ENCODE data around the gene HECTD4. TPM values are rescaled to one million over a fixed set of nuclear protein-coding genes. Genes with fewer than 3 reads are reported as not detected.

Gene HECTD4
- total and polyA plus RNA-seq, 9 of the 15 experiments (the other 6 are each of a cell fraction or from before 2014, with no cell fraction given): 3.5 to 33.3 (median 13.5) TPM

DNA sequence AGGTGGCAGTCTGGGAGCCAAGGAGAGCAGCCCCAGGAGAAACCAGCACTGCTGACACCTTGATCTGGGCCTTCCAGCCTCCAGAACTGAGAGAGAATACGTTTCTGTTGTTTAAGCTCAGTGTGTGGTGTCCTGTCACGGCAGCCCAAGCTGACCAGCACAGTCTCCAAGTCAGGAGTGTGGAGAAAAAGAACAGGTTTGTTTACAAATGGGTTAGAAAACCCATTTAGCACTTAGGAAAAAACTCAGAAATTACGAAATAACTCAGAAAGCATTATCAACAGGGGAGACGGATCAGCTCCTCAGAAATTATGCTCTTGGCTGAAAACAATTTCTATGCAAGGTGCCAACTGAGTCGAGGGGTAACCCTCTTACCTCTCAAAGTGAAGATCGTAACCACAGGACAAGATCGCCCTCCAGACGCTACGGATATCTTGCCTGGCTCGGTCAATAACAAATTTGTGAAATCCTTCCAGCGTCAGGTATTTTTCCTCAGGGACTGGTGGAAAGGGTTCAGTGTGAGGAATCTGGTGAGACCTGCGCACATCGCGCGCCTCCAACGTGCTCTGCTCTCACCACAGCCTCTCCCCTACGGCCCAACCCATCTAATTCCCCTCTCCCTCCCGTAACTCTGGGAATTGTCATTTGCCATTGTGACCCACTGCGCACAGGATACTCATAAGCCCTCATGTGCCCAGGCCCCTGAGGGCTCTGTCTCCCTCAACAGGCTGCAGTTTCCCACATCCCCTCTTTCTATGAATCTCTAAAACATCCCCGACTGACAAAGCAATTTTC lies 206.7 kb downstream of the HECTD4 start (continued):
- TF ChIP-seq, protein P1, sequence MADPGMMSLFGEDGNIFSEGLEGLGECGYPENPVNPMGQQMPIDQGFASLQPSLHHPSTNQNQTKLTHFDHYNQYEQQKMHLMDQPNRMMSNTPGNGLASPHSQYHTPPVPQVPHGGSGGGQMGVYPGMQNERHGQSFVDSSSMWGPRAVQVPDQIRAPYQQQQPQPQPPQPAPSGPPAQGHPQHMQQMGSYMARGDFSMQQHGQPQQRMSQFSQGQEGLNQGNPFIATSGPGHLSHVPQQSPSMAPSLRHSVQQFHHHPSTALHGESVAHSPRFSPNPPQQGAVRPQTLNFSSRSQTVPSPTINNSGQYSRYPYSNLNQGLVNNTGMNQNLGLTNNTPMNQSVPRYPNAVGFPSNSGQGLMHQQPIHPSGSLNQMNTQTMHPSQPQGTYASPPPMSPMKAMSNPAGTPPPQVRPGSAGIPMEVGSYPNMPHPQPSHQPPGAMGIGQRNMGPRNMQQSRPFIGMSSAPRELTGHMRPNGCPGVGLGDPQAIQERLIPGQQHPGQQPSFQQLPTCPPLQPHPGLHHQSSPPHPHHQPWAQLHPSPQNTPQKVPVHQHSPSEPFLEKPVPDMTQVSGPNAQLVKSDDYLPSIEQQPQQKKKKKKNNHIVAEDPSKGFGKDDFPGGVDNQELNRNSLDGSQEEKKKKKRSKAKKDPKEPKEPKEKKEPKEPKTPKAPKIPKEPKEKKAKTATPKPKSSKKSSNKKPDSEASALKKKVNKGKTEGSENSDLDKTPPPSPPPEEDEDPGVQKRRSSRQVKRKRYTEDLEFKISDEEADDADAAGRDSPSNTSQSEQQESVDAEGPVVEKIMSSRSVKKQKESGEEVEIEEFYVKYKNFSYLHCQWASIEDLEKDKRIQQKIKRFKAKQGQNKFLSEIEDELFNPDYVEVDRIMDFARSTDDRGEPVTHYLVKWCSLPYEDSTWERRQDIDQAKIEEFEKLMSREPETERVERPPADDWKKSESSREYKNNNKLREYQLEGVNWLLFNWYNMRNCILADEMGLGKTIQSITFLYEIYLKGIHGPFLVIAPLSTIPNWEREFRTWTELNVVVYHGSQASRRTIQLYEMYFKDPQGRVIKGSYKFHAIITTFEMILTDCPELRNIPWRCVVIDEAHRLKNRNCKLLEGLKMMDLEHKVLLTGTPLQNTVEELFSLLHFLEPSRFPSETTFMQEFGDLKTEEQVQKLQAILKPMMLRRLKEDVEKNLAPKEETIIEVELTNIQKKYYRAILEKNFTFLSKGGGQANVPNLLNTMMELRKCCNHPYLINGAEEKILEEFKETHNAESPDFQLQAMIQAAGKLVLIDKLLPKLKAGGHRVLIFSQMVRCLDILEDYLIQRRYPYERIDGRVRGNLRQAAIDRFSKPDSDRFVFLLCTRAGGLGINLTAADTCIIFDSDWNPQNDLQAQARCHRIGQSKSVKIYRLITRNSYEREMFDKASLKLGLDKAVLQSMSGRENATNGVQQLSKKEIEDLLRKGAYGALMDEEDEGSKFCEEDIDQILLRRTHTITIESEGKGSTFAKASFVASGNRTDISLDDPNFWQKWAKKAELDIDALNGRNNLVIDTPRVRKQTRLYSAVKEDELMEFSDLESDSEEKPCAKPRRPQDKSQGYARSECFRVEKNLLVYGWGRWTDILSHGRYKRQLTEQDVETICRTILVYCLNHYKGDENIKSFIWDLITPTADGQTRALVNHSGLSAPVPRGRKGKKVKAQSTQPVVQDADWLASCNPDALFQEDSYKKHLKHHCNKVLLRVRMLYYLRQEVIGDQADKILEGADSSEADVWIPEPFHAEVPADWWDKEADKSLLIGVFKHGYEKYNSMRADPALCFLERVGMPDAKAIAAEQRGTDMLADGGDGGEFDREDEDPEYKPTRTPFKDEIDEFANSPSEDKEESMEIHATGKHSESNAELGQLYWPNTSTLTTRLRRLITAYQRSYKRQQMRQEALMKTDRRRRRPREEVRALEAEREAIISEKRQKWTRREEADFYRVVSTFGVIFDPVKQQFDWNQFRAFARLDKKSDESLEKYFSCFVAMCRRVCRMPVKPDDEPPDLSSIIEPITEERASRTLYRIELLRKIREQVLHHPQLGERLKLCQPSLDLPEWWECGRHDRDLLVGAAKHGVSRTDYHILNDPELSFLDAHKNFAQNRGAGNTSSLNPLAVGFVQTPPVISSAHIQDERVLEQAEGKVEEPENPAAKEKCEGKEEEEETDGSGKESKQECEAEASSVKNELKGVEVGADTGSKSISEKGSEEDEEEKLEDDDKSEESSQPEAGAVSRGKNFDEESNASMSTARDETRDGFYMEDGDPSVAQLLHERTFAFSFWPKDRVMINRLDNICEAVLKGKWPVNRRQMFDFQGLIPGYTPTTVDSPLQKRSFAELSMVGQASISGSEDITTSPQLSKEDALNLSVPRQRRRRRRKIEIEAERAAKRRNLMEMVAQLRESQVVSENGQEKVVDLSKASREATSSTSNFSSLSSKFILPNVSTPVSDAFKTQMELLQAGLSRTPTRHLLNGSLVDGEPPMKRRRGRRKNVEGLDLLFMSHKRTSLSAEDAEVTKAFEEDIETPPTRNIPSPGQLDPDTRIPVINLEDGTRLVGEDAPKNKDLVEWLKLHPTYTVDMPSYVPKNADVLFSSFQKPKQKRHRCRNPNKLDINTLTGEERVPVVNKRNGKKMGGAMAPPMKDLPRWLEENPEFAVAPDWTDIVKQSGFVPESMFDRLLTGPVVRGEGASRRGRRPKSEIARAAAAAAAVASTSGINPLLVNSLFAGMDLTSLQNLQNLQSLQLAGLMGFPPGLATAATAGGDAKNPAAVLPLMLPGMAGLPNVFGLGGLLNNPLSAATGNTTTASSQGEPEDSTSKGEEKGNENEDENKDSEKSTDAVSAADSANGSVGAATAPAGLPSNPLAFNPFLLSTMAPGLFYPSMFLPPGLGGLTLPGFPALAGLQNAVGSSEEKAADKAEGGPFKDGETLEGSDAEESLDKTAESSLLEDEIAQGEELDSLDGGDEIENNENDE (IDR thresholded peaks at IDR 0.05; ENCODE audit: low read depth, low read length): no peak
- TF ChIP-seq ZNF347 (CRISPR knock-in tag; IDR thresholded peaks at IDR 0.05; ENCODE audit: low read depth) (no peak), ZNF57 (CRISPR knock-in tag; IDR thresholded peaks at IDR 0.05) (no peak), ETS1 (conservative IDR thresholded peaks at IDR 0.05; ENCODE audit: control insufficient read depth, low read depth, low read length) (no peak)

All from K562 (cell line).